KMS-11 (cell line): ENCODE results near the gene CRACR2A.

Experiments used
- H2AFZ ChIP-seq: fragments of 200-600 bp; sonication (generic); 2 replicates; pipeline ENCODE4 v1.6.1; 2016; ENCODE audit warnings: antibody characterized with exemption, mixed run types, low read depth
- H3K27ac ChIP-seq: fragments of 200-600 bp; sonication (generic); 2 replicates; pipeline ENCODE4 v1.6.1; 2016; ENCODE audit warnings: mild to moderate bottlenecking, mixed run types
- H3K27me3 ChIP-seq: fragments of 200-600 bp; sonication (generic); 2 replicates; pipeline ENCODE4 v1.6.1; 2017; ENCODE audit warnings: mild to moderate bottlenecking, low read depth, mixed run types, moderate library complexity; ENCODE audit not compliant: insufficient read depth
- H3K36me3 ChIP-seq: fragments of 200-600 bp; sonication (generic); 2 replicates; pipeline ENCODE4 v1.6.1; 2017; ENCODE audit warnings: mild to moderate bottlenecking, mixed run types; ENCODE audit not compliant: insufficient read depth
- H3K4me1 ChIP-seq: fragments of 200-600 bp; sonication (generic); 2 replicates; pipeline ENCODE4 v1.6.1; 2016; ENCODE audit warnings: mild to moderate bottlenecking, low read depth, mixed run types; ENCODE audit not compliant: poor library complexity, severe bottlenecking
- H3K4me2 ChIP-seq: fragments of 200-600 bp; sonication (generic); 2 replicates; pipeline ENCODE4 v1.7.0; 2016; ENCODE audit warnings: mild to moderate bottlenecking, mixed run types
- H3K4me3 ChIP-seq: fragments of 200-600 bp; sonication (generic); IDR thresholded peaks from 2 replicates; pipeline ENCODE4 v1.6.1; 2017; ENCODE audit warnings: low read depth, low read length, mixed read lengths; ENCODE audit not compliant: insufficient read depth
- H3K79me2 ChIP-seq: fragments of 200-600 bp; sonication (generic); 2 replicates; pipeline ENCODE4 v1.6.1; 2016; ENCODE audit warnings: low read depth, mixed run types; ENCODE audit not compliant: insufficient read depth
- H3K9ac ChIP-seq: fragments of 200-600 bp; sonication (generic); 2 replicates; pipeline ENCODE4 v1.6.1; 2016; ENCODE audit warnings: mild to moderate bottlenecking, mixed run types
- H4K20me1 ChIP-seq: fragments of 200-600 bp; sonication (generic); 2 replicates; pipeline ENCODE4 v1.6.1; 2016; ENCODE audit warnings: mild to moderate bottlenecking, mixed run types; ENCODE audit not compliant: insufficient read depth
- TF ChIP-seq, protein P1 (sequence below): fragments of 200-600 bp; sonication (generic); conservative IDR thresholded peaks from 2 replicates; pipeline ENCODE4 v1.6.1; 2017; ENCODE audit warnings: low read depth, mild to moderate bottlenecking, antibody characterized with exemption, low read length, moderate library complexity, mixed read lengths

The CRACR2A gene

DNA sequence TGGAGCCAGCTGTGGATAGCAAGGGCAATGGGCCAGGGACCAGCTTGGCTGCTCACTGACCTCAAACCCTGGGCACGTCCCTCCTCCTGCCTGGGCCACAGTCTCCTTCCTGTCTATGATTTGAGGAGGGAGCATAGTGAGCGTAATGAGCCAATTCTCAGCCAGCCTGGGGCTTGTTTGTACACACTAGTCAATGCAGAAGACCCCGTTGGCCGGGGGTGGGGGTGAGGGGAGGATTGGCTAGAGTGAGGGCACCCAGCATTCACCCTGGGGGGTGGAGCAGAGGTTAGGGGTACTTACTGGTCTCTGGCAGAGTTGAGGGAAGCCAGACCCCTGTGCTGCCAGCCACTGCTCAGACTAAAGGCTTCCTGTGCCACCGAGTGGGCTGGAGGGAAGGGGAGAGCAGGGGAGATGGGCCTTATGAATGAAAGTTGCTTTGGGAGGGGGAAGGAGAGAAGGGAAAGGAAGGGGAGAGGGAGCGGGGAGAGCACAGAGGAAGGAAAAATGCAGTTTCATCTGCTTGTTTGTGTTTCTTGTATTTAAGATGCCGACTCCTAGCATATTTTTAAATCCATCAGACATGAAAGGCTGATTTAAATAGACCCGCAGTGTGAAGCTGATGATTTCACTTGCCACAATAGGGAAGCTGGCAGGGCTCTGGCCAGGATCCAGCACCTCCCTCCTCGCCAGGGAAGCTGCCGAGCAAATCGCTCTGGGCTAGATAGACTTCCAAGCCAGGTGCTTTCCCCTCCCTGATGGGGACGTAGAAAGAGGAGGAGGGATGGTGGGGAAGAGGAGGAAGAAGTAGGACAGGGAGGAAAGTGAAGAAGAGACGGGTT, 147.9 kb downstream of the CRACR2A start:
- no peak overlapping the region for H3K4me2 ChIP-seq
- no peaks in the 10 kb centered on the region for H3K4me1 ChIP-seq
- TF ChIP-seq, protein P1, sequence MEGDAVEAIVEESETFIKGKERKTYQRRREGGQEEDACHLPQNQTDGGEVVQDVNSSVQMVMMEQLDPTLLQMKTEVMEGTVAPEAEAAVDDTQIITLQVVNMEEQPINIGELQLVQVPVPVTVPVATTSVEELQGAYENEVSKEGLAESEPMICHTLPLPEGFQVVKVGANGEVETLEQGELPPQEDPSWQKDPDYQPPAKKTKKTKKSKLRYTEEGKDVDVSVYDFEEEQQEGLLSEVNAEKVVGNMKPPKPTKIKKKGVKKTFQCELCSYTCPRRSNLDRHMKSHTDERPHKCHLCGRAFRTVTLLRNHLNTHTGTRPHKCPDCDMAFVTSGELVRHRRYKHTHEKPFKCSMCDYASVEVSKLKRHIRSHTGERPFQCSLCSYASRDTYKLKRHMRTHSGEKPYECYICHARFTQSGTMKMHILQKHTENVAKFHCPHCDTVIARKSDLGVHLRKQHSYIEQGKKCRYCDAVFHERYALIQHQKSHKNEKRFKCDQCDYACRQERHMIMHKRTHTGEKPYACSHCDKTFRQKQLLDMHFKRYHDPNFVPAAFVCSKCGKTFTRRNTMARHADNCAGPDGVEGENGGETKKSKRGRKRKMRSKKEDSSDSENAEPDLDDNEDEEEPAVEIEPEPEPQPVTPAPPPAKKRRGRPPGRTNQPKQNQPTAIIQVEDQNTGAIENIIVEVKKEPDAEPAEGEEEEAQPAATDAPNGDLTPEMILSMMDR: no peak
- H2AFZ ChIP-seq: no peak overlapping the region
- no peak overlapping the region for H3K4me3 ChIP-seq
- H3K27ac ChIP-seq: no peak overlapping the region
- H3K79me2 ChIP-seq: no peaks in the 10 kb centered on the region
- no peak overlapping the region for H3K9ac ChIP-seq
- H3K27me3 ChIP-seq: no peaks in the 10 kb centered on the region
- H3K36me3 ChIP-seq: no peaks in the 10 kb centered on the region
- H4K20me1 ChIP-seq: no peaks in the 10 kb centered on the region

DNA sequence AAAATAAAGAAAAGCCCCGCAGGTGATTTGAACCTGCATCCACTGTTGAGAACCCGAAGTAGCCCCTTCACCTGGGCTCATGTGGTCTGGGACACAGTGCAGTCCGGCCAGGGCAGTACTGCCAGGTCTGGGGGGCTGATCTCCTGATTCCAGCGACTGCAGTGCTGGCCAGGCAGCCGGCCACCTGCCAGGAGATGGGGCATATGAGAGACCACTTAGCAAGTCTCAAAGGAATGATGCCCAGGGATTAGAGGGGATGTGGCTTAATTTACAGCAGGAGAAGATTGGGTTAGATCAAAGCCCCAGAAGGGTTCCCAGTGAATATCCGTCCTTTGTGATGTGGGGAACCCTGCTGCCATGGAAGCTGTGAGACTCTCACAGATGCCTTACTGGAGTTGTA, 148.6 kb downstream of the CRACR2A start:
- Histone ChIP-seq H3K27ac (no peak overlapping the region), H4K20me1 (no peaks in the 10 kb centered on the region), H3K4me2 (no peak overlapping the region), H3K9ac (no peak overlapping the region), H2AFZ (no peak overlapping the region), H3K27me3 (no peaks in the 10 kb centered on the region), H3K79me2 (no peaks in the 10 kb centered on the region), H3K4me3 (no peak overlapping the region), H3K4me1 (no peaks in the 10 kb centered on the region), H3K36me3 (no peaks in the 10 kb centered on the region)
- TF ChIP-seq, protein P1: no peak

DNA sequence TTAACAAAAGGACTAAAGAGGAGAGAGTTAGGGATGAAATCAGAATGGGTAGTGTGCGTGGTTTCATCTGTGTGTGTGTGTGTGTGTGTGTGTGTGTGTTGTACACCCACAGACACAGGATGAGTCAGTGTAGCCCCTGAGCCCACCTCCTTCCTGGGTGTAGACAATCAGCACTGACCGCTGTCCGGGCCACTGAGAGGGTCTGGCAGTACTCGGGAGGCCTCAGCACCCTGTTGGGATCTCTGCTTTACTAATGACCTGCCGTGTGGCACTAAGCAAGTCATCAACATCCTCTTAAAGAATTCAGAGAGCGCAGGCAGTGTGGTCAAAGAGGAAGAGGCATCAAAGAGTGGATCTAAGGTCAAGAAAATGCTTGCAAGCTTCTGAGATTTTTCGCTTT, 149.3 kb downstream of the CRACR2A start:
- Histone ChIP-seq H3K4me3 (no peak overlapping the region), H4K20me1 (no peaks in the 10 kb centered on the region), H3K4me1 (no peaks in the 10 kb centered on the region), H3K27me3 (no peaks in the 10 kb centered on the region), H2AFZ (no peak overlapping the region), H3K4me2 (no peak overlapping the region), H3K79me2 (no peaks in the 10 kb centered on the region), H3K36me3 (no peaks in the 10 kb centered on the region), H3K27ac (no peak overlapping the region), H3K9ac (no peak overlapping the region)
- TF ChIP-seq, protein P1: no peak

DNA sequence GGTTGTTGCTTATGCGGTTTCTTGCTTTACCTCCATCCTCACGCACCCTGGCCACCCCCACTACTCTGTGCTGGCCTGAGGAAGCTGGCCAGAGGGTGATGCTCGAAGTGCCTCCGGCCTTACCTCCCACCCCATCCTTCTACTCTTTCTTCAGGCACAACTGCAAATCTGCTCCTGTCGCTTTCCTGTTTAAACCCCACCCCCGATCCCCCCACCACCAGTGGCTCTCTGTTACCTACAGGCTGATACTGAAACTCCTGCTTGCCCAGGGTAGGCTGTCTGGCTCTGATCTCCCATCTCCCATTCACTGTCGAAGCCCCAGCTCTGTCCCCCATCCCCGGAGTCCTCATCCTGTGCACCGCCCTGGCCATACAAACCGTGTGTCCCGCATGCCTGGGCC, 150.4 kb downstream of the CRACR2A start:
- Histone ChIP-seq H4K20me1 (no peaks in the 10 kb centered on the region), H2AFZ (no peak overlapping the region), H3K4me2 (no peak overlapping the region), H3K9ac (no peak overlapping the region), H3K36me3 (no peaks in the 10 kb centered on the region), H3K4me1 (no peaks in the 10 kb centered on the region), H3K27ac (no peak overlapping the region), H3K79me2 (no peaks in the 10 kb centered on the region), H3K4me3 (no peak overlapping the region), H3K27me3 (no peaks in the 10 kb centered on the region)
- TF ChIP-seq, protein P1: no peak
